Erythroblast (primary cell): ENCODE results near the gene IGSF11.

Source experiments
- GATA1 ChIP-seq: IDR thresholded peaks from 2 replicates; pipeline ENCODE4 v1.6.1; 2011; ENCODE audit warnings: low read depth, mild to moderate bottlenecking, control low read depth, low read length, moderate library complexity
- POLR2A ChIP-seq: IDR thresholded peaks from 2 replicates; pipeline ENCODE4 v1.6.1; 2011; ENCODE audit warnings: mild to moderate bottlenecking, low read length

DNA sequence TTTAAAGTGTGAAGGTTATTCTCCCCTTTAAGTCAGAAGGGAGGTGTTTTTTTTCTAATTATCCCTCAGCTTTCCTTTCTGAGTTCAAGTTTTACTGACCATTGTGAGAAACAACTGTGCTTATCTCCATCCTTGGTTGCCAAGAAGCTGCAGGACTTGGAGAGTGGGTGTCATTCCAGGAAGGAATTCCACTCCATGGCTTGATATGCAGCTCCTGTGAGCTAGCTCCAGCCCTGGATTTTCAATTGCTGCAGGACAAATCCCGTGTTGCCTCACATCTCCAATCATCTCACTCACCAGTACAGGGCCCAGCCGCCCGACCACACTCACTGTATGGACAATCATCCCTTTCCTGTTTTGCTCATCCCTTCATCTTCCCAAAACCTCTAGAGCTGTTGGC is 122.5 kb downstream of the IGSF11 start:
- TF ChIP-seq POLR2A (no peak), GATA1 (no peak)
